ENCODE measurements around the gene SLC6A20.

Gene SLC6A20

GRCh38 chr3:45795882-45796765, at the start of gene SLC6A20:
SLC6A20 (minus strand) TSS chr3:45796536; CDS start chr3:45796419, 117 bp downstream.
- Histone ChIP-seq H3K36me3 (ENCODE audit: insufficient read depth, low read length) (no peaks in the 10 kb centered on the region), H3K9me3 (ENCODE audit: low read length) (no peaks in the 10 kb centered on the region), H3K9ac (ENCODE audit: low read length) (no peak within 1 kb of the TSS), H3K4me3 (ENCODE audit: low read depth in 1 of 2, low read length in 2 of 2) (peak within 1 kb of the TSS; percentile 27 to 36), H3K27me3 (ENCODE audit: control insufficient read depth in 1 of 2, insufficient read depth in 2 of 2, low read length in 2 of 2) (peaks cover 36 to 42% of the 10 kb centered on the region in 2 donors), H3K4me1 (ENCODE audit: insufficient read depth, low read length) (peaks cover 8% of the 10 kb centered on the region), H3K27ac (ENCODE audit: low read depth, low read length) (no peak within 1 kb of the TSS)

- H3K4me1 ChIP-seq (ENCODE audit: insufficient read depth, low read length): peaks cover 5% of the 10 kb centered on the region
- no peaks in the 10 kb centered on the region for H3K36me3 ChIP-seq (ENCODE audit: insufficient read depth, low read length)
- H3K27me3 ChIP-seq (ENCODE audit: control insufficient read depth in 1 of 2, insufficient read depth in 2 of 2, low read length in 2 of 2): no peaks in the 10 kb centered on the region
- H3K4me3 ChIP-seq (ENCODE audit: low read depth in 1 of 2, low read length in 2 of 2): no peak overlapping the region
- no peak overlapping the region for H3K27ac ChIP-seq (ENCODE audit: low read depth, low read length)
- no peaks in the 10 kb centered on the region for H3K9me3 ChIP-seq (ENCODE audit: low read length)
- no peak overlapping the region for H3K9ac ChIP-seq (ENCODE audit: low read length)
Observed at GRCh38 chr3:45844616-45845015, 48.3 kb upstream of the SLC6A20 start.

GRCh38 chr3:45842851-45843625, 46.7 kb upstream of the SLC6A20 start:
- Histone ChIP-seq H3K4me3 (ENCODE audit: low read depth in 1 of 2, low read length in 2 of 2) (peak overlapping the region in 1 of 2 donors; percentile 90), H3K9ac (ENCODE audit: low read length) (no peak overlapping the region), H3K27ac (ENCODE audit: low read depth, low read length) (no peak overlapping the region), H3K36me3 (ENCODE audit: insufficient read depth, low read length) (no peaks in the 10 kb centered on the region), H3K9me3 (ENCODE audit: low read length) (no peaks in the 10 kb centered on the region), H3K27me3 (ENCODE audit: control insufficient read depth in 1 of 2, insufficient read depth in 2 of 2, low read length in 2 of 2) (no peaks in the 10 kb centered on the region), H3K4me1 (ENCODE audit: insufficient read depth, low read length) (peaks cover 5% of the 10 kb centered on the region)

GRCh38 chr3:45841757-45842491, 45.6 kb upstream of the SLC6A20 start, which contains the start of gene LZTFL1:
LZTFL1 (minus strand) TSS chr3:45842119; CDS start chr3:45841991, 128 bp downstream.
- peaks cover 5% of the 10 kb centered on the region for H3K4me1 ChIP-seq (ENCODE audit: insufficient read depth, low read length)
- H3K27ac ChIP-seq (ENCODE audit: low read depth, low read length): peak within 1 kb of the TSS; percentile 75

GRCh38 chr3:45841420-45841756, 45.1 kb upstream of the SLC6A20 start:
- Histone ChIP-seq H3K27me3 (ENCODE audit: control insufficient read depth in 1 of 2, insufficient read depth in 2 of 2, low read length in 2 of 2) (no peaks in the 10 kb centered on the region), H3K9me3 (ENCODE audit: low read length) (no peaks in the 10 kb centered on the region), H3K36me3 (ENCODE audit: insufficient read depth, low read length) (peaks cover 7% of the 10 kb centered on the region), H3K27ac (ENCODE audit: low read depth, low read length) (peak overlapping the region; percentile 75), H3K9ac (ENCODE audit: low read length) (peak overlapping the region; percentile 44), H3K4me1 (ENCODE audit: insufficient read depth, low read length) (peaks cover 5% of the 10 kb centered on the region), H3K4me3 (ENCODE audit: low read depth in 1 of 2, low read length in 2 of 2) (peak overlapping the region; percentile 84 to 90)

More at GRCh38 chr3:45841757-45842491, 45.6 kb upstream of the SLC6A20 start, which contains the start of gene LZTFL1:
- H3K9ac ChIP-seq (ENCODE audit: low read length): peak within 1 kb of the TSS; percentile 44
- no peaks in the 10 kb centered on the region for H3K9me3 ChIP-seq (ENCODE audit: low read length)
- no peaks in the 10 kb centered on the region for H3K27me3 ChIP-seq (ENCODE audit: control insufficient read depth in 1 of 2, insufficient read depth in 2 of 2, low read length in 2 of 2)
- H3K4me3 ChIP-seq (ENCODE audit: low read depth in 1 of 2, low read length in 2 of 2): peak within 1 kb of the TSS; percentile 84 to 90
- H3K36me3 ChIP-seq (ENCODE audit: insufficient read depth, low read length): peaks cover 7% of the 10 kb centered on the region

- Histone ChIP-seq H3K36me3 (ENCODE audit: insufficient read depth, low read length) (peaks cover 28% of the 10 kb centered on the region), H3K4me3 (ENCODE audit: low read depth in 1 of 2, low read length in 2 of 2) (no peak overlapping the region), H3K9ac (ENCODE audit: low read length) (no peak overlapping the region), H3K9me3 (ENCODE audit: low read length) (no peaks in the 10 kb centered on the region), H3K27me3 (ENCODE audit: control insufficient read depth in 1 of 2, insufficient read depth in 2 of 2, low read length in 2 of 2) (no peaks in the 10 kb centered on the region), H3K27ac (ENCODE audit: low read depth, low read length) (no peak overlapping the region), H3K4me1 (ENCODE audit: insufficient read depth, low read length) (peaks cover 5% of the 10 kb centered on the region)
Observed at GRCh38 chr3:45838466-45838865, 42.1 kb upstream of the SLC6A20 start.

- Histone ChIP-seq H3K27ac (ENCODE audit: low read depth, low read length) (no peak overlapping the region), H3K9ac (ENCODE audit: low read length) (no peak overlapping the region), H3K9me3 (ENCODE audit: low read length) (no peaks in the 10 kb centered on the region), H3K36me3 (ENCODE audit: insufficient read depth, low read length) (peaks cover 60% of the 10 kb centered on the region), H3K27me3 (ENCODE audit: control insufficient read depth in 1 of 2, insufficient read depth in 2 of 2, low read length in 2 of 2) (no peaks in the 10 kb centered on the region), H3K4me1 (ENCODE audit: insufficient read depth, low read length) (no peaks in the 10 kb centered on the region), H3K4me3 (ENCODE audit: low read depth in 1 of 2, low read length in 2 of 2) (no peak overlapping the region)
Observed at GRCh38 chr3:45832699-45833098, 36.4 kb upstream of the SLC6A20 start.

- Histone ChIP-seq H3K4me1 (ENCODE audit: insufficient read depth, low read length) (no peaks in the 10 kb centered on the region), H3K27me3 (ENCODE audit: control insufficient read depth in 1 of 2, insufficient read depth in 2 of 2, low read length in 2 of 2) (no peaks in the 10 kb centered on the region), H3K9me3 (ENCODE audit: low read length) (no peaks in the 10 kb centered on the region), H3K27ac (ENCODE audit: low read depth, low read length) (no peak overlapping the region), H3K4me3 (ENCODE audit: low read depth in 1 of 2, low read length in 2 of 2) (no peak overlapping the region), H3K9ac (ENCODE audit: low read length) (no peak overlapping the region), H3K36me3 (ENCODE audit: insufficient read depth, low read length) (peaks cover 70% of the 10 kb centered on the region)
Observed at GRCh38 chr3:45830121-45830520, 33.8 kb upstream of the SLC6A20 start.

GRCh38 chr3:45826908-45827307, 30.6 kb upstream of the SLC6A20 start:
- Histone ChIP-seq H3K36me3 (ENCODE audit: insufficient read depth, low read length) (peaks cover 61% of the 10 kb centered on the region), H3K27ac (ENCODE audit: low read depth, low read length) (no peak overlapping the region), H3K9ac (ENCODE audit: low read length) (no peak overlapping the region), H3K27me3 (ENCODE audit: control insufficient read depth in 1 of 2, insufficient read depth in 2 of 2, low read length in 2 of 2) (no peaks in the 10 kb centered on the region), H3K4me1 (ENCODE audit: insufficient read depth, low read length) (no peaks in the 10 kb centered on the region), H3K4me3 (ENCODE audit: low read depth in 1 of 2, low read length in 2 of 2) (no peak overlapping the region), H3K9me3 (ENCODE audit: low read length) (no peaks in the 10 kb centered on the region)

GRCh38 chr3:45826321-45826720, 30.0 kb upstream of the SLC6A20 start:
- Histone ChIP-seq H3K9me3 (ENCODE audit: low read length) (no peaks in the 10 kb centered on the region), H3K27ac (ENCODE audit: low read depth, low read length) (no peak overlapping the region), H3K4me1 (ENCODE audit: insufficient read depth, low read length) (no peaks in the 10 kb centered on the region), H3K36me3 (ENCODE audit: insufficient read depth, low read length) (peaks cover 58% of the 10 kb centered on the region), H3K4me3 (ENCODE audit: low read depth in 1 of 2, low read length in 2 of 2) (no peak overlapping the region), H3K27me3 (ENCODE audit: control insufficient read depth in 1 of 2, insufficient read depth in 2 of 2, low read length in 2 of 2) (no peaks in the 10 kb centered on the region), H3K9ac (ENCODE audit: low read length) (no peak overlapping the region)

GRCh38 chr3:45821127-45821526, 24.8 kb upstream of the SLC6A20 start:
- Histone ChIP-seq H3K27me3 (ENCODE audit: control insufficient read depth in 1 of 2, insufficient read depth in 2 of 2, low read length in 2 of 2) (no peaks in the 10 kb centered on the region), H3K4me3 (ENCODE audit: low read depth in 1 of 2, low read length in 2 of 2) (no peak overlapping the region), H3K4me1 (ENCODE audit: insufficient read depth, low read length) (peaks cover 17% of the 10 kb centered on the region), H3K9me3 (ENCODE audit: low read length) (no peaks in the 10 kb centered on the region), H3K36me3 (ENCODE audit: insufficient read depth, low read length) (peaks cover 32% of the 10 kb centered on the region), H3K27ac (ENCODE audit: low read depth, low read length) (no peak overlapping the region), H3K9ac (ENCODE audit: low read length) (no peak overlapping the region)
